NAMALWA (cell line): ENCODE data around the gene MLH3.
A peak's percentile ranks its signal among the peaks of the same experiment; 100 is the strongest.

ENCODE experiments used
- DNase-seq: peaks from one replicate; pipeline ENCODE4 v3.0.0-alpha.2; 2015; ENCODE audit warnings: low spot score

Gene MLH3

DNA sequence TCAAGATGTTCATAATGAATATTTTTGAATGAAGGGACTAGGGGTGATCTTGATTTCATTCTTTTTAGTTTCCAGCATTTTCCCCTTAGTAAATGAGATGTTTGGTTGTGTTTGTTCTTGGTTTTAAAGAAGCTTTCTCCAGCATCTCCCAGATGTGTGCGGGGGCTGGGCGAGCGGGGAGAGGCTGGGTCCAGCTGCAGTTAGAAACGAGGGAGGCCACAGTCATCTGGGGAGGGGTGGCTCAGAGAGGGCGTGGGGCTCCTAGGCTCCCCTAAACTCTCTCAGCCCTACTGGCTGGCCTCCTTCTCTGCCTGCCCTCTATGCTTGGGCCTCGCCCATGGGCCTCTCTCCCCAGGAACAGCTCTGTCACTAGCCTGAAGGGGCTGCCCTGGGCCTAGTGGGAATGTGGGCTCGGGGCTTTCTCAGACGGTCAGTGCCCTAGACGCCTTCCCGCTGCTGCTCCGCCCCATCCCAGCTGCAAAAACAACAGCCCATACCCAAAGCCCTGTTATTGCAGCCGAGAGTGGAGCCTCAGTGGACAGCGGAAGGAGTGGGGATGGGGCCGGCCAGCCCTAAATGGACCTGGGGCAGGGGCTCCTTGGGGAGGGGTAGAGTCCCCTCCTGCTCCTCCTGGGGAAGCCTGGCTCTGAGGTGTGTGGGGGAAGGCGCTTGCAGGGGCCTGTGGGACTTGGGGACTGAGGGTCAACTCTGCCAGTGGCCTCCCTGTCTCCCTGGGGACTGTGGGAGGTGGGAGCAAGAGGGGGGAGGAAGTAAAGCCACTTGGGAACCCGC lies 66.8 kb downstream of the MLH3 start:
- no peak for DNase-seq

DNA sequence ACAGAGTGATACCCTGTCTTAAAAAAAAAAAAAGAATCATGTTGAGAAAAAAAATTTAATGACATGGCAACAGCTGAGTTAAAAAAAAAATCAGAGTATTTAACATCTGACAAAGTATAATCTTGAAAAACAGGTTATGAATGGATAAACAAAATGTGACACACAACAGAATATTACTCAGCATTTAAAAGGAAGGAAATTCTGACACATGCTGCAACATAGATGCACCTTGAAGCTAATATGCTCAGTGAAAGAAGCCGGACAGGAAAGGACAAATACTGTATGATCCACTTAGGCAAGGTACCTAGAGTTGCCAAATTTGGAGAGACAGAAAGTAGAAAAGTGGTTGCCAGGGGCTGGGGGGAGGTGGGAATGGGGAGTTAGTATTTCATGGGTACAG lies 67.9 kb downstream of the MLH3 start:
- DNase-seq, result no peak

DNA sequence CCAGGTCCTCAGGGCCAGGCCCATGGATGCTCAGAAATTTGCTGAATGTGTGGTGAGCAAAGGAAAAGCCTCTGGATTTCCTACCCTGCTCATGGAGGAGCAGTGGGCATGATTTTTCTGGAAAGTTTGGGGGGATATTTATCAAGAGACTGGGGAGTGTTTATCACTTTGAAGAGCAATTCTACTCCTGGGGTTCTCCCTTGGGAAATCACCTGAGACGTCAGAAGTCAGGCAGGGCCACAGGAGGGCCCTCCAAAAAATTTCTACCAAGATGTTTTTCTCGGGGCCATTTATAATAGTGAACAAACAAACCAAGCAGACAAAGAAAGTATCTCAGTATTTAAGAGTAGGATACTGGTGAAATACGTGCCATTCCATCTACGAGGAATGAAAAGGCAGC lies 68.6 kb downstream of the MLH3 start:
- no peak for DNase-seq

GRCh38 chr14:74981833-74982232 lies 69.4 kb downstream of the MLH3 start:
- DNase-seq, result no peak

DNA sequence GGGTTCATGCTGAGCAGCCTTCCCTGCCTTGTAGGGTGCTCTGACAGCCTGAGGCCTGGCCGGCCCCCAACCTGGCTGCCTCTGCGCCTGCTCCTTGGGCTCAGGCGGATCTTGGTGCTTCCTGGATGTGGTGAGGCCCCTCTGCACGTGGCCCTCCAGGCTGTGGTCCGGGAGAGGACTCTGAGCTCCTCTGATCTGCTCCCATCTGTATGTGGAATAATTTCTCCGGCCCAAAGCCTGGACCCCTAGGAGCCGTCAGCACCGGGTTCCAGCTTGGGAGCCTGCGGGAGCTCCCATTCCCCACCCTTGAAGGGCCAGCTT lies 69.8 kb downstream of the MLH3 start:
- DNase-seq, result no peak

DNA sequence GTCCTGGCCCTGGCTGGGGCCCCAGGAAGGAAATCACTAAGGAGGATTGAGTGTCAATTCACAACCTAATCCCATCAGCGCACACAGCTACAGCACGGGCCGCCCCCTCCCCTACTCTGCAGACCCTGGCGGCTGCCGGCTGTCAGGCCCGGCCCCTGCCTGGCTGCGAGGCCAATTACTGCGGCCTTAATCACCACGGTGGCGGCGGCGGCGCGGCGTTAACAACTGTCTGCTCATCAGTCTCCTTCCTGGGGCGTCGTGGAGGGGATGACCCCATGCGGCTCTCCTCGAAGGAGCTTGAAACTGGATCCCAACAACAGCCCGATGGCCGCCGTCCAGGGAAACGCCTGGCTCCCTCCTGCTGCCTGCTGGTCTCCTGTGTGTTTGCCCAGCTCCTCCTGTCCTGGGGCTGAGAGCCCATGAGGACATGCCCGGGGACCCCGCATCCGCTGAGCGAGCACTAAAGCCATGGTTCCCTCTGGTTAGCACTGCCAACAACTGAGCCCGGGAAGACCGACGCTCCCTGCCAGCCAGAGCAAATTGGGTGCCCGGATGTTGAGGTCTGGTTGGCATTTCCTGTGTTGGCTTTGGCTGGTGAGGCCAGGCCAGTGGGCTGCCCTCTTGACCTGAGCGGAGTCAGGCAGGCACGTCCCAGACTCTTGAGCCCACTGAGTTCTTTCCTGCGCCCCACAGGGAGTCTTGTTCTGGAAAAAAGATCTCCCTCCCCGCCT lies 70.4 kb downstream of the MLH3 start:
- no peak for DNase-seq

DNA sequence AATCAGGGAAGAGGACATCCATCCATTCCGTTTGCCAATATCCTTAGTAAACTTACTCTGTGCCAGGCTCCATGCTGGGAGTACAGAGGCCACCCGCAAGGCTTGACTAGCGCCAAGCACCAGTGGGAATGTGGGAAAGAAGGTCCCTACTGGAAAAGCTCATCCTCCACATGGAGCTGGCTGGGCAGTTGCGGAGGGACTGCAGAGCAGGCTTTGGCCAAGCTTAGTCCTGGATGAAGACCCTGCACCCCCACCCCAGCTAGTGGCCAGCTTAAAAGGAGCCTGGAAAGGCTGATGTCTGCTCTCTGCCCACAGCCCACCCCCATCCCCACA lies 70.9 kb downstream of the MLH3 start:
- no peak for DNase-seq

- peak; percentile 5 for DNase-seq
Measured at GRCh38 chr14:74979442-74980397, 71.5 kb downstream of the MLH3 start.

GRCh38 chr14:74979029-74979428 lies 72.2 kb downstream of the MLH3 start:
- no peak for DNase-seq

DNA sequence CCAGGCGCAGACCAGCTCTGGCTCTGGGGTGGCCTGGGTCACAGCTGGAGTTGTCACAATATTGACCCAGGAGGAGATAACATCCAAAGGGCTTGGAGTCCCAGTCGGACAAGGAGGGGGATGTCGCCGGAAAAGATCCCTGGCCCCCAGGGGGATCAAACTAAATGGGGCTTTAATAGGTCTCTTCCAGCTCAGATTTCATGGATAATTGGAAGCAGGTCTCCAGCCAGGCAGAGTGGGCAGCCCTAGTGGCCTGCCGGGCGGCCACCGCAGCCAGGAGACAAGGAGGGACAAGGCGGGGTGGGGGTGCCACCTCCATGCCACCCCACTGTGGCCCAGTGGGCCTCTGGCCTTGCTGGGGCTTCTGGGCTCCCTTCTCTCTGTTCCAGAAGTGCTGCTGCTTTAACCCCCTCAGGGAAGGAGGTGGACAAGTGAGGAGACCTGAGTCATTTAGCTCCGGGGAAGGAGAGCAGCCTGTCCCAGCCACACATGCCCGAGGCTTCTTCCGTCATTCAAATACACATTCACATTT lies 72.8 kb downstream of the MLH3 start:
- no peak for DNase-seq

- DNase-seq, result no peak
Measured at GRCh38 chr14:74977901-74978385, 73.3 kb downstream of the MLH3 start.

GRCh38 chr14:74977164-74977900 lies 73.9 kb downstream of the MLH3 start:
- no peak for DNase-seq

DNA sequence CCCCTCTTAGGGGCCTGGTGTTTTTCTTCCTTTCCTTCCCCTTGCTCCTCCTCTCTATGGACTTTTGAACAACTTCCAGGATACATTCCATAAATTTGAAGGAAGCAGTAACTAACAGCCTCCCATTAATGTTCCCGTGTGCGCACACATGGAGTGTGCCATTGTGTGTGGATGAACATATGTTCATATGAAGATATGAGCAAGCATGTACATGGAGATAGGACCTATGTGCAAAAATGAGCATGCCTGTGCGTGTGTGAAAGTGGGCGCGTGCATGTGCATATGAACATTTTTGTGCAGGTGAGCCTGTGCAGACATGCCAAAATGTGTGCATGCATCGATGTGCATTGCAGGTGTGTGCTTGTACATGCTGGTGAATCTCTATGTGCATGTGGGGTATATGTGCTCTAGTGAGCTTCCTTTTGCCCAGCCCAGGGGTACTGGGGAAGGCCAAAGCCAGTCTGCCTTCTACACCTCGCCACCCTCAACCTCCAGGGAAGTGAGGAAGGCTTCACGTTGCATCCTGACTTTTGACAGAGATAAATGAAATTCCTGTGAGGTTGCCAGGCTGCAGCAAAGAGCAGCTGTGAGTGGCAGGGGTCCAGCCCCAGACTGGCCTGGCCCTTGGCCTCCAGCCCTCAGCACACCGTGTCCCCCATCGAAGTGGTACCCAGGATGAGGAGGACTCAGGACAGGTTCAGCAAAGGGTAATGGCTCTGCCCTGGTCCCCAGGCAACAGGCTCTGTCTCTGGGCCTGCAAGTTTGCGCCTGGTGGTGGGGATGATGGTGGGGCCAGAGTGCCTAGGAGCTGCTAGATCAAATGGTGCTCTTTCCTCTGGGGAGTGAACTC lies 74.8 kb downstream of the MLH3 start:
- DNase-seq, result no peak

DNA sequence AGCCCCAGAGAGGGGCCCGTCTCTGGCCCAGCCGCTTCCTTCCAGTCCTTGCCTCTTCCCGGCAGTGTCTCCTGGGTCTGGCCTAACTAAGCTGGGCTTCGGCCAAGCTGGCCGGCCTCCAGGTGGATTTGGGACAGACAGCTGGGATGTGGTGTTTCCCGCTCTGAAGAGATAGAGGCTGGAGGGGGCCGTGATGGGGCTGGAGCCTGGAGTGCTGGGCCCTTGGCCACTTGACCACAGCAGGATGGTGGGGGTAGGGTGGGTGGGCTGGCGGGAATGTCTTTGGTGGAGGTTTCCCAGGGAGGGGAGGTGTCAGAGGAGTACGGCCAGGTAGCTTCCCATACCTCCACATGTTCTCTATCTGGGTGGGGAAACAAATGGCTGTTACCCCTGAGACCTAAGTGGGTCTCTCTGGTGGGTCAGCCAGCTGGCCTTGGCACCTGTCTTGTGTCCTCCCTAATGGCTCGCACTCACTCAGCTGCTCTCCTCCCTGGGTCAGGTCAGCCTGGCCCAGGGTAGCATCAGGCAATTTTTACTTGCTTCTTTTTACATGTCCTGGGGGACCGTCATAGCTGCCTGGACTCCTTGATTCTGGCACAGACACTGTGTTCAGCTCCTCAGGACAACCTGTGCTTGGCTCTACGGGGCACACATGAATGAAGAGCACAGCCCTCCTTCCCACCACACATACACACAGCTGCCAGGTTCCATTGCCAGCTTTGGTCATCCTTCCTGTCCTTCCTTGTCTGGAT lies 76.0 kb downstream of the MLH3 start:
- no peak for DNase-seq

DNA sequence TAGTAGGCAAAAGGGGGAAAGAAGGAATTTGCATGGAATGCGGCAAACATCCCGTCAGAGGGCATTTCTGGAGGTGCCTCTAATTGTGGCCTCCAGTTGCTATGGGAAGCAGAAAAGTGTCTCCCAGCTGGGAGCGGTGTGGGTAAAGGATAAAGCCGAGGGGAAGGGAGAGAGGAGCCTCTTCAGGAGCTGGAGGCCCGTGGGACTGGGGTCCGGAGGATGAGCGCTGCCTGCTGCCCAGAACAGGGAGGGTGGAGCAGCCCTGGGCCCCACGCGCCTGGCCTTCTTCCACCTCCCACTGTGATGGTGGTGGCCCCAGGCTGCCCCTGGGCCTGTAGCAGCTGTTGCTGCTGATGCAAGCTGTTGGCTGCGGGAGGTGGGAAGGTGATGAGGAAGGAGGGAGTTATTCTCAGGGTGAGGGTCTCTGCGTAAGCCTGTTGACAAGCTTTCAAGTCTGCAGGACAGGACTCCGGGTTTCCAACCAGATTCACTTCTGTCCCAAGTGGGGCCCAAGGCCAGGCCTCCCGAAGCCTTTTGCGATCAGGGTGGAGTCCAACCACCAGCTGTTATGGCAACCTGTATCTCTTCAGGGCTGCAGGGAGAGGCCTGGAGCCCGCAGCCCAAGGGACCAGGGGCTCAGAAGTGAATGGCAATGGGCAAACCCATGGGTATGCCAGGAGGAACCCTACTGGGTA lies 76.8 kb downstream of the MLH3 start:
- no peak for DNase-seq

GRCh38 chr14:74973905-74974363 lies 77.3 kb downstream of the MLH3 start:
- no peak for DNase-seq

DNA sequence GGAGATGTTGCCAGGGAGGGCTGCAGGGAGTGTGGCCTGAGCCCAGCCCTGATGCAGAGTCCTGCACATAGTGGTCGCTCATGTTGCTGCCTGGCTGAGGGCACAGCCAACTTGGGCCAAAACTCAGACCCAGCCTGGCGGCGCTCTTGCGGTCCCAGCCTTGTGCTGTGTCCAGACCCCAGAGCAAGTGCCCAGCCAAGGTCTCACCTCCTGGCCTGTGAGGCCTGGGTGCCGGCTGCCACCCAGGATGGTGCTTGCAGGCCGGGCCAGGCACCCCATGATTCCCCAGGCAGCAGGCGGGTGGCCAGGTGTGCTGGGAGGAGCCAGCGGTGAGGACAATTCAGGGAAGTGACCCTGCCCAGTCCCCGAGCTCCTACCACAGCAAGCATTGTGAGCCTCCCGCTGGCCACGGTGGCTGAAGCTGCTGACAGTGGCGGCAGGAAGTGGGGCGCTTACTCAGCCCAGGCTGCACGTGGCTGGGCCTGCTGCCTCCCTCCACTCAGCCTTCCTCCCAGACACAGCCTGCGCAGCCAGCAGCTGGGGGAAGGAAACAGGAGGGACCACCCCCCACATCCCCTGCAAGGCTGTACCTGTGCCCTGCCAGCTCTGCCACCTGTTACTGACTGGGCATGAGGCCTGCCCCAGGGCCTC lies 78.1 kb downstream of the MLH3 start:
- DNase-seq, result no peak

- no peak for DNase-seq
Measured at GRCh38 chr14:74968811-74969210, 82.5 kb downstream of the MLH3 start.
